ENCODE data around the gene MAP7.

DNA sequence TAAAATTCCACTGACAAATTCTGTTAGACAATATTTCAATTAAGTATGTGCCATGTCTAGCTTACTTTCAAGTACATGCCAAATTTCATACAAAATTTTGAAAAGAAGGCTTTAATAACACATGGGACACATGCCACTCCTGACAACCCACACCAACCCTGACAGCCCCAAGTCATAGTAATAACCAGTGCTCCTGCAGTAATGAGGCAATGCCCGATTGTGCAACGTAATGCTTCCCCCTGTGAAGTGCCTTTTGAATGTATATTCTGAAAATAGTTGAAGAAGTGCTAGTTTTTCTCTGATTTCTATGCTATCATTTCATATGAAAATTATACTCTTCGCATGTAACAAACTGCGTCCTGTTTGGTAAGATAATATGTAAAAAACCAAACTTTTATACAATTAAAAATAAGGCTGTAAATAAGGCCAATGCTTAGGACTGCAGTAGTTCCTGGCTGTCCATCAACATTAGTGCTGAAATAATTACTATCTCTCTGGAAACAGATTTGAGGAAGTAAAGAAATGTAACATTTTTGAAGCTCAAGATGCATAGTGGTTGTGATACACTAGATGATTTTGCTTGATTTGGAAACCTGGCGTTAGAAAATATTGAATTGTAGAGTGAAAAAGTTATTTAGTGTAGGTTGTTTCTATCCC, 134.7 kb downstream of the MAP7 start:
- TF ChIP-seq, protein P1, sequence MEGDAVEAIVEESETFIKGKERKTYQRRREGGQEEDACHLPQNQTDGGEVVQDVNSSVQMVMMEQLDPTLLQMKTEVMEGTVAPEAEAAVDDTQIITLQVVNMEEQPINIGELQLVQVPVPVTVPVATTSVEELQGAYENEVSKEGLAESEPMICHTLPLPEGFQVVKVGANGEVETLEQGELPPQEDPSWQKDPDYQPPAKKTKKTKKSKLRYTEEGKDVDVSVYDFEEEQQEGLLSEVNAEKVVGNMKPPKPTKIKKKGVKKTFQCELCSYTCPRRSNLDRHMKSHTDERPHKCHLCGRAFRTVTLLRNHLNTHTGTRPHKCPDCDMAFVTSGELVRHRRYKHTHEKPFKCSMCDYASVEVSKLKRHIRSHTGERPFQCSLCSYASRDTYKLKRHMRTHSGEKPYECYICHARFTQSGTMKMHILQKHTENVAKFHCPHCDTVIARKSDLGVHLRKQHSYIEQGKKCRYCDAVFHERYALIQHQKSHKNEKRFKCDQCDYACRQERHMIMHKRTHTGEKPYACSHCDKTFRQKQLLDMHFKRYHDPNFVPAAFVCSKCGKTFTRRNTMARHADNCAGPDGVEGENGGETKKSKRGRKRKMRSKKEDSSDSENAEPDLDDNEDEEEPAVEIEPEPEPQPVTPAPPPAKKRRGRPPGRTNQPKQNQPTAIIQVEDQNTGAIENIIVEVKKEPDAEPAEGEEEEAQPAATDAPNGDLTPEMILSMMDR (conservative IDR thresholded peaks at IDR 0.05), result no peak
- TF ChIP-seq EZH2 (IDR thresholded peaks at IDR 0.05; ENCODE audit: low read depth), result no peak

Data from PC-9 (cell line).